Activated B cell treated with CpG ODN at 0.5 μM for 24 hours (primary cell): ENCODE results near the gene FCSK. TPM values are rescaled to one million over a fixed set of nuclear protein-coding genes. Genes with fewer than 3 reads are reported as not detected.

Experiments used
- ATAC-seq: fragments of 200-7000 bp; cut with Tn5 transposase; one replicate; pipeline ENCODE4 v1.10.0; 2021; ENCODE audit warnings: low read depth, mild to moderate bottlenecking, moderate library complexity
- CTCF ChIA-PET: fragments of 350-600 bp; sonication (Branson Sonifier 250); formaldehyde crosslinking; loops from one replicate; lab custom pipeline; 2021; ENCODE audit warnings: antibody characterized with exemption; lab: Charles Lee
- POLR2A ChIA-PET: fragments of 350-600 bp; sonication (Branson Sonifier 250); formaldehyde crosslinking; loops from one replicate; lab custom pipeline; 2021; ENCODE audit warnings: antibody characterized with exemption; lab: Charles Lee
- DNase-seq: peaks from one replicate; pipeline ENCODE4 v3.0.0; 2022
- H3K27ac Mint-ChIP-seq: one replicate; pipeline ENCODE4 v1.8.0; 2020; ENCODE audit warnings: mixed read lengths
- H3K27me3 Mint-ChIP-seq: one replicate; pipeline ENCODE4 v1.8.0; 2021; ENCODE audit warnings: mixed read lengths
- H3K36me3 Mint-ChIP-seq: one replicate; pipeline ENCODE4 v1.8.0; 2021; ENCODE audit warnings: low read depth, mixed read lengths
- H3K4me1 Mint-ChIP-seq: one replicate; pipeline ENCODE4 v1.8.0; 2021; ENCODE audit warnings: mixed read lengths
- H3K4me3 Mint-ChIP-seq: one replicate; pipeline ENCODE4 v1.8.0; 2020; ENCODE audit warnings: mild to moderate bottlenecking, mixed read lengths
- H3K9me3 Mint-ChIP-seq: one replicate; pipeline ENCODE4 v1.8.0; 2020; ENCODE audit warnings: mixed read lengths
- CTCF ChIP-seq: fragments of 200-600 bp; IDR thresholded peaks from one replicate; pipeline ENCODE4 v1.8.0; 2022; ENCODE audit warnings: antibody characterized with exemption, mild to moderate bottlenecking
- intact Hi-C: fragments of 100-400 bp; cut with micrococcal nuclease; formaldehyde crosslinking; loops from one replicate; pipeline ENCODE4 v1.15.1; 2024
- total RNA-seq: library from RNA; stranded (reverse); gene quantifications from 2 replicates; pipeline ENCODE4 v1.2.3, GENCODE V29; 2022

The FCSK gene
- total RNA-seq, 1 donor from 2014 or later, result 21.4 TPM

GRCh38 chr16:70455910-70456309 lies 1.5 kb downstream of the FCSK start:
- H3K36me3 Mint-ChIP-seq, result peaks cover 2% of the 10 kb centered on the region
- CTCF ChIA-PET, result interaction anchor here (1.3 to 1.7 kb wide), 2 partner anchors 75 to 86 kb away, joined by 4 to 7 read pairs; no protein-coding TSS in a partner anchor
- ATAC-seq, result no peak
- no peak overlapping the region for H3K27ac Mint-ChIP-seq
- intact Hi-C loops, result loop anchor here (5.0 kb wide), 1 partner anchor 51 kb away; no protein-coding TSS in a partner anchor
- no peaks in the 10 kb centered on the region for H3K27me3 Mint-ChIP-seq
- DNase-seq, result no peak
- no peak overlapping the region for H3K4me3 Mint-ChIP-seq
- no peak for TF ChIP-seq CTCF
- POLR2A ChIA-PET, result interaction anchor here (3.5 to 3.6 kb wide), 2 partner anchors 17 to 75 kb away, joined by 39 to 85 read pairs; partner anchors contain the start of gene ST3GAL2
- H3K4me1 Mint-ChIP-seq, result peaks cover 16% of the 10 kb centered on the region
- H3K9me3 Mint-ChIP-seq, result no peaks in the 10 kb centered on the region

- Mint-ChIP-seq H3K27ac (no peak overlapping the region), H3K36me3 (peaks cover 5% of the 10 kb centered on the region), H3K4me3 (no peak overlapping the region), H3K4me1 (peaks cover 16% of the 10 kb centered on the region), H3K9me3 (no peaks in the 10 kb centered on the region), H3K27me3 (no peaks in the 10 kb centered on the region)
- ChIA-PET CTCF (interaction anchor here (0.6 kb wide), 1 partner anchor 62 kb away, joined by 4 read pairs; no protein-coding TSS in a partner anchor), POLR2A (interaction anchor here (0.7 kb wide), 2 partner anchors 25 to 64 kb away, joined by 4 read pairs; no protein-coding TSS in a partner anchor)
- TF ChIP-seq CTCF, result no peak
- intact Hi-C loops, result loop anchor here (5.0 kb wide), 1 partner anchor 50 kb away; no protein-coding TSS in a partner anchor
- no peak for DNase-seq
- ATAC-seq, result no peak
Measured at GRCh38 chr16:70457446-70458166, 3.2 kb downstream of the FCSK start.

GRCh38 chr16:70460737-70461261 lies 6.4 kb downstream of the FCSK start:
- Mint-ChIP-seq H3K27me3 (no peaks in the 10 kb centered on the region), H3K4me3 (no peak overlapping the region), H3K36me3 (peaks cover 9% of the 10 kb centered on the region), H3K4me1 (peaks cover 6% of the 10 kb centered on the region), H3K27ac (no peak overlapping the region), H3K9me3 (no peaks in the 10 kb centered on the region)
- intact Hi-C loops, result no loop called here
- ATAC-seq (no peak), DNase-seq (no peak)
- CTCF ChIA-PET, result interaction anchor here (1.0 kb wide), 1 partner anchor 93 kb away, joined by 3 read pairs; no protein-coding TSS in a partner anchor
- TF ChIP-seq CTCF, result no peak
- POLR2A ChIA-PET, result interaction anchor here (0.6 kb wide), 1 partner anchor 27 kb away, joined by 3 read pairs; no protein-coding TSS in a partner anchor

GRCh38 chr16:70463235-70463634 lies 8.8 kb downstream of the FCSK start:
- ChIA-PET CTCF (no interaction called here), POLR2A (no interaction called here)
- Mint-ChIP-seq H3K9me3 (no peaks in the 10 kb centered on the region), H3K27ac (no peak overlapping the region), H3K27me3 (no peaks in the 10 kb centered on the region), H3K36me3 (peaks cover 14% of the 10 kb centered on the region), H3K4me1 (no peaks in the 10 kb centered on the region), H3K4me3 (no peak overlapping the region)
- TF ChIP-seq CTCF, result no peak
- intact Hi-C loops, result no loop called here
- DNase-seq (no peak), ATAC-seq (no peak)
